K562 (cell line): ENCODE measurements around the gene ZNF821. TPM values are rescaled to one million over a fixed set of nuclear protein-coding genes. Genes with fewer than 3 reads are reported as not detected.

Experiments
- ATAC-seq: fragments of 200-7000 bp; cut with Tn5 transposase; 3 replicates; pipeline ENCODE4 v1.9.1; 2020; ENCODE audit warnings: moderate library complexity
- BruUV-seq: library from RNA; stranded (reverse); fragments of 400-500 nt; replicated peaks from 2 replicates; lab custom pipeline; 2021; lab: Mats Ljungman, UMichigan
- CTCF ChIA-PET: fragments of 300-600 bp; formaldehyde crosslinking; extraction: SDS; loops from one replicate; lab custom pipeline; 2021; ENCODE audit warnings: low intra/inter-chr PET ratio; lab: Yijun Ruan, JAX
- POLR2A ChIA-PET: fragments of 300-600, 350-650 bp; sonication (Branson Sonifier 250); formaldehyde crosslinking; extraction: SDS; loops from one replicate; lab custom pipeline; 2021; ENCODE audit warnings: antibody characterized with exemption, inconsistent platforms; lab: Yijun Ruan, JAX
- DNase-seq, 4 experiments: peaks; one replicate each; pipeline versions ENCODE4 v3.0.0 to v3.0.0-alpha.2; 2011 to 2018; ENCODE audit warnings: low spot score in 3 of 4, mixed read lengths in 3 of 4; ENCODE audit errors: extremely low read depth in 1 of 4
- FAIRE-seq: peaks from 2 replicates; lab custom pipeline; 2011; peaks lifted over from hg19 to GRCh38; lab: Jason Lieb, UNC
- H2AFZ ChIP-seq: 2 replicates; pipeline ENCODE4 v1.6.0; 2011; ENCODE audit warnings: low read depth, low read length, control low read depth, inconsistent platforms
- H3K27ac ChIP-seq: fragments of 200-600 bp; 3 replicates; pipeline ENCODE4 v1.8.0; 2011; ENCODE audit warnings: low read depth, mild to moderate bottlenecking, control low read depth, inconsistent platforms, low read length, moderate library complexity, mixed read lengths; ENCODE audit errors: extremely low read depth
- H3K27me3 ChIP-seq, 2 experiments: fragments of 300-600 bp in 1 of 2; 2 replicates in 1 of 2; 3 replicates in 1 of 2; pipeline versions ENCODE4 v1.6.0 to v1.8.0; 2011; ENCODE audit warnings: inconsistent platforms in 2 of 2, low read length in 2 of 2, mild to moderate bottlenecking in 1 of 2, mixed read lengths in 1 of 2, moderate library complexity in 1 of 2; ENCODE audit not compliant: control insufficient read depth in 2 of 2, insufficient read depth in 2 of 2
- H3K36me3 ChIP-seq: fragments of 300-600 bp; 3 replicates; pipeline ENCODE4 v1.8.0; 2011; ENCODE audit warnings: mild to moderate bottlenecking, low read length, inconsistent platforms; ENCODE audit not compliant: control insufficient read depth, insufficient read depth
- H3K4me1 ChIP-seq, 2 experiments: fragments of 200-600 bp in 1 of 2; replicated peaks in 1 of 2; 2 replicates in 1 of 2; 3 replicates in 1 of 2; pipeline versions ENCODE4 v1.5.1 to v1.8.0; 2011; ENCODE audit warnings: inconsistent platforms in 2 of 2, low read length in 2 of 2, mild to moderate bottlenecking in 1 of 2, mixed read lengths in 1 of 2, moderate library complexity in 1 of 2; ENCODE audit not compliant: control insufficient read depth in 2 of 2, insufficient read depth in 2 of 2
- H3K4me2 ChIP-seq: 2 replicates; pipeline ENCODE4 v1.6.1; 2011; ENCODE audit warnings: low read length, control low read depth, inconsistent platforms, mixed read lengths; ENCODE audit not compliant: insufficient read depth
- H3K4me3 ChIP-seq: fragments of 200-600 bp; sonication (generic), shearing (Covaris generic); 2 replicates; pipeline ENCODE4 v1.5.1; 2016; ENCODE audit warnings: control low read depth, inconsistent platforms
- H3K79me2 ChIP-seq: fragments of 200-600 bp; 3 replicates; pipeline ENCODE4 v1.8.0; 2011; ENCODE audit warnings: low read length, inconsistent platforms; ENCODE audit not compliant: control insufficient read depth, insufficient read depth
- H3K9ac ChIP-seq, 2 experiments: 2 replicates each; pipeline versions ENCODE4 v1.6.0 to v1.6.1; 2011; ENCODE audit warnings: low read depth in 2 of 2, low read length in 2 of 2, control low read depth in 1 of 2, inconsistent platforms in 1 of 2, mild to moderate bottlenecking in 1 of 2, mixed read lengths in 1 of 2; ENCODE audit not compliant: insufficient read depth in 1 of 2
- H3K9me1 ChIP-seq: one replicate; pipeline ENCODE4 v1.6.0; 2011; ENCODE audit warnings: inconsistent platforms, mild to moderate bottlenecking, low read length, moderate library complexity; ENCODE audit not compliant: control insufficient read depth, insufficient read depth
- H3K9me3 ChIP-seq: replicated peaks from 2 replicates; pipeline ENCODE4 v1.5.1; 2011; ENCODE audit warnings: low read depth, low read length, inconsistent platforms; ENCODE audit not compliant: control insufficient read depth, insufficient read depth
- H4K20me1 ChIP-seq: replicated peaks from 2 replicates; pipeline ENCODE4 v1.6.1; 2011; ENCODE audit warnings: low read length, inconsistent platforms, mixed read lengths; ENCODE audit not compliant: control insufficient read depth, insufficient read depth
- ARID1B ChIP-seq: fragments of 450-650 bp; IDR thresholded peaks from 2 replicates; pipeline ENCODE4 v1.6.1; 2016; ENCODE audit warnings: antibody characterized with exemption, mild to moderate bottlenecking, inconsistent platforms
- ATF7 ChIP-seq: fragments of 450-650 bp; IDR thresholded peaks from 2 replicates; pipeline ENCODE4 v1.7.1; 2014; ENCODE audit warnings: mild to moderate bottlenecking, moderate library complexity
- CEBPB ChIP-seq: fragments of 450-650 bp; IDR thresholded peaks from 2 replicates; pipeline ENCODE4 v1.6.1; 2016; ENCODE audit warnings: missing genetic modification characterization, missing compliant biosample characterization
- CEBPG ChIP-seq, 3 experiments: fragments of 200-800 bp in 1 of 3; sonication (Bioruptor generic) in 1 of 3; sonication (generic) in 1 of 3; formaldehyde crosslinking in 1 of 3; IDR thresholded peaks in 2 of 3; conservative IDR thresholded peaks in 1 of 3; 2 replicates each; pipeline versions ENCODE4 v1.6.1 to v1.8.0; 2016 to 2022; ENCODE audit warnings: missing compliant biosample characterization in 2 of 3, missing genetic modification characterization in 2 of 3, mild to moderate bottlenecking in 1 of 3, missing genetic modification reagents in 1 of 3
- FOXA3 ChIP-seq, 2 experiments: fragments of 450-650 bp in 1 of 2; sonication (generic) in 1 of 2; formaldehyde crosslinking; IDR thresholded peaks in 1 of 2; conservative IDR thresholded peaks in 1 of 2; 2 replicates each; pipeline versions ENCODE4 v1.4.0 to v1.8.0; 2020 to 2022; ENCODE audit warnings: mild to moderate bottlenecking in 2 of 2, missing genetic modification reagents in 1 of 2
- ILK ChIP-seq: fragments of 450-650 bp; IDR thresholded peaks from 2 replicates; pipeline ENCODE4 v1.6.1; 2016; ENCODE audit warnings: missing genetic modification characterization, low read depth, mild to moderate bottlenecking, missing compliant biosample characterization, moderate library complexity, borderline replicate concordance
- JUND ChIP-seq, 2 experiments: IDR thresholded peaks; 2 replicates in 1 of 2; 3 replicates in 1 of 2; pipeline ENCODE4 v1.6.1; 2011; ENCODE audit warnings: borderline replicate concordance in 2 of 2, low read depth in 2 of 2, low read length in 2 of 2, improper control_type of control experiment in 1 of 2, missing biosample characterization in 1 of 2, missing genetic modification characterization in 1 of 2, missing genetic modification reagents in 1 of 2
- MEIS2 ChIP-seq: fragments of 450-650 bp; IDR thresholded peaks from 2 replicates; pipeline ENCODE4 v1.6.1; 2014; ENCODE audit warnings: mild to moderate bottlenecking; ENCODE audit not compliant: partially characterized antibody
- RFX7 ChIP-seq: fragments of 250-450 bp; sonication (Bioruptor Pico); IDR thresholded peaks from 2 replicates; pipeline ENCODE4 v1.5.1; 2021; ENCODE audit warnings: mild to moderate bottlenecking
- TAF1 ChIP-seq: IDR thresholded peaks from 2 replicates; pipeline ENCODE4 v1.6.1; 2011; ENCODE audit warnings: mild to moderate bottlenecking, low read length, moderate library complexity; ENCODE audit not compliant: insufficient read depth, control insufficient read depth, severe bottlenecking; ENCODE audit errors: extremely low read depth
- ZSCAN32 ChIP-seq: fragments of 450-650 bp; formaldehyde crosslinking; IDR thresholded peaks from 2 replicates; pipeline ENCODE4 v1.4.0; 2020; ENCODE audit warnings: mild to moderate bottlenecking, moderate library complexity
- WGBS: fragments of 100-300 bp; shearing (Covaris generic); methylation state at CpG from one replicate; pipeline ENCODE4 v1.1.6; 2016; ENCODE audit warnings: low coverage, mixed read lengths; ENCODE audit not compliant: insufficient coverage; ENCODE audit errors: missing lambda C conversion rate; 5-methylcytosine and 5-hydroxymethylcytosine counted together
- in situ Hi-C: fragments of 300-500 bp; cut with MboI; formaldehyde crosslinking; loops from 4 replicates; pipeline ENCODE4 v1.15.0; 2018; ENCODE audit warnings: inconsistent platforms, mixed read lengths
- intact Hi-C: fragments of 100-400 bp; cut with micrococcal nuclease; formaldehyde crosslinking; loops from 2 replicates; pipeline ENCODE4 v1.14.2; 2022
- polyA plus RNA-seq, 8 experiments: library from polyadenylated mRNA; depleted of rRNA in 4 of 8; stranded (reverse) in 5 of 8; unstranded in 3 of 8; fragments of >200 nt; fragmentation: Nextera tagmentation in 2 of 8; fragmentation: Illumina TruSeq in 1 of 8; extraction: Ambion mirVana in 2 of 8; extraction: Trizol in 1 of 8; gene quantifications; 2 replicates each; pipeline versions ENCODE4 v1.2.1 to v1.2.3, GENCODE V29; 2011 to 2014; ENCODE audit warnings: inconsistent platforms in 1 of 8, missing spikeins in 1 of 8
- total RNA-seq, 7 experiments: library from RNA; depleted of rRNA in 6 of 7; stranded (reverse); fragments of >200 nt in 6 of 7; fragmentation: Illumina TruSeq in 2 of 7; extraction: Trizol in 2 of 7; gene quantifications; 2 replicates each; pipeline versions ENCODE4 v1.2.1 to v1.2.3, GENCODE V29; 2011 to 2021; ENCODE audit warnings: low replicate concordance in 1 of 7
- TF ChIP-seq, protein P1 (sequence below), 2 experiments: fragments of 450-650 bp in 1 of 2; sonication (generic) in 1 of 2; formaldehyde crosslinking in 1 of 2; IDR thresholded peaks in 1 of 2; conservative IDR thresholded peaks in 1 of 2; 2 replicates each; pipeline versions ENCODE4 v1.6.1 to v1.8.1; 2016 to 2023; ENCODE audit warnings: mild to moderate bottlenecking in 2 of 2, moderate library complexity in 2 of 2, inconsistent platforms in 1 of 2, missing genetic modification reagents in 1 of 2
- TF ChIP-seq, protein P2 (sequence below): fragments of 450-650 bp; formaldehyde crosslinking; IDR thresholded peaks from 2 replicates; pipeline ENCODE4 v1.4.0; 2022; ENCODE audit warnings: mild to moderate bottlenecking, moderate library complexity
- TF ChIP-seq, protein P3 (sequence below): fragments of 450-650 bp; formaldehyde crosslinking; IDR thresholded peaks from 2 replicates; pipeline ENCODE4 v1.4.0; 2020; ENCODE audit warnings: mild to moderate bottlenecking, moderate library complexity
- TF ChIP-seq, protein P4 (sequence below): fragments of 450-650 bp; IDR thresholded peaks from 2 replicates; pipeline ENCODE4 v1.6.1; 2016; ENCODE audit warnings: missing biosample characterization, missing genetic modification characterization

ZNF821 gene
- total and polyA plus RNA-seq, 9 of the 15 experiments (the other 6 are each of a cell fraction or from before 2014, with no cell fraction given): 0.38 to 5.6 (median 3.6) TPM

DNA sequence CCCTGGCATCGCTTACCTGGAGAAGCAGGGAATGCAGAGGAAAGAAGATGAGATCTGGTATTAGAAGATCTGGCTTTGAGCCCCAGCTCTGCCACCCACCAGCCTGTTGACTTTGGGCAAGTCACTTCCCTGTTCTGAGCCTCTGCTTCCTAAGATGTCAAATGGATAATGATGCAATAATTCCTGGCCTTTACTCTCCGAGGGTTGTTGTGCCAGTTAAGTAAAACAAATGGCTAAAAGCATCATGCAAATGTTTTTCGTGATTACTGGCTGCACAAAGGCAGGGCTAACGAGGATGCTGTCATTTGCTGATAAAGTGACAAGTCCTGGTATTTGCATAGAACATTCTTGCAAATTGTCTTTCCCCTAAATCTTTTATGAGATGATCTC is 1.3 kb upstream of the ZNF821 start:
- intact Hi-C loops (no loop called here), in situ Hi-C loops (no loop called here)
- no peaks in the 10 kb centered on the region for H3K9me3 ChIP-seq
- WGBS: 25% methylated on average over 4 of the region's 4 CpGs
- no peaks in the 10 kb centered on the region for H3K36me3 ChIP-seq
- H3K9me1 ChIP-seq: no peaks in the 10 kb centered on the region
- CTCF ChIA-PET: no interaction called here
- no peak overlapping the region for H3K4me3 ChIP-seq
- peak overlapping the region; percentile 26; the same call in 1 of the 2 replicates for H3K4me2 ChIP-seq
- peaks cover 7% of the 10 kb centered on the region for H4K20me1 ChIP-seq
- POLR2A ChIA-PET: interaction anchor here (1.5 to 1.8 kb wide), 2 partner anchors 9 to 12 kb away, joined by 5 to 7 read pairs; partner anchors contain the start of gene IST1
- FAIRE-seq: peak; percentile 40
- H3K27ac ChIP-seq: no peak overlapping the region
- H3K9ac ChIP-seq: no peak overlapping the region
- DNase-seq: peak in 1 of 4 experiments; percentile 11
- peak overlapping the region; percentile 20 for H2AFZ ChIP-seq
- peaks cover 13 to 26% of the 10 kb centered on the region in 2 experiments; a peak in 4 of 5 replicates for H3K4me1 ChIP-seq
- no peaks in the 10 kb centered on the region for H3K79me2 ChIP-seq
- ATAC-seq: no peak
- H3K27me3 ChIP-seq: no peaks in the 10 kb centered on the region
- BruUV-seq: no TSS peak
- TF ChIP-seq, protein P1, sequence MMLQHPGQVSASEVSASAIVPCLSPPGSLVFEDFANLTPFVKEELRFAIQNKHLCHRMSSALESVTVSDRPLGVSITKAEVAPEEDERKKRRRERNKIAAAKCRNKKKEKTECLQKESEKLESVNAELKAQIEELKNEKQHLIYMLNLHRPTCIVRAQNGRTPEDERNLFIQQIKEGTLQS (IDR thresholded peaks at IDR 0.05): peak; percentile 92
- TF ChIP-seq, protein P1 (CRISPR knock-in tag; conservative IDR thresholded peaks at IDR 0.05): no peak
- TF ChIP-seq ILK: no peak
- peak; percentile 22; the same call in 1 of the 2 replicates for TF ChIP-seq JUND (IDR thresholded peaks at IDR 0.05; ENCODE audit: borderline replicate concordance, low read depth, low read length)
- 0 out of 3 replicates have a peak, but pooled peaks have one; percentile 25 for TF ChIP-seq JUND (tag; IDR thresholded peaks at IDR 0.05; ENCODE audit: borderline replicate concordance, low read depth, low read length)
- no peak for TF ChIP-seq TAF1
- TF ChIP-seq ATF7: peak; percentile 59; the same call in 1 of the 2 replicates
- TF ChIP-seq RFX7 (CRISPR knock-in tag): no peak
- peak; percentile 35 for TF ChIP-seq MEIS2
- 0 out of 2 replicates have a peak, but pooled peaks have one; percentile 18 for TF ChIP-seq ARID1B
- TF ChIP-seq, protein P2, sequence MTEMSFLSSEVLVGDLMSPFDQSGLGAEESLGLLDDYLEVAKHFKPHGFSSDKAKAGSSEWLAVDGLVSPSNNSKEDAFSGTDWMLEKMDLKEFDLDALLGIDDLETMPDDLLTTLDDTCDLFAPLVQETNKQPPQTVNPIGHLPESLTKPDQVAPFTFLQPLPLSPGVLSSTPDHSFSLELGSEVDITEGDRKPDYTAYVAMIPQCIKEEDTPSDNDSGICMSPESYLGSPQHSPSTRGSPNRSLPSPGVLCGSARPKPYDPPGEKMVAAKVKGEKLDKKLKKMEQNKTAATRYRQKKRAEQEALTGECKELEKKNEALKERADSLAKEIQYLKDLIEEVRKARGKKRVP (CRISPR knock-in tag): peak; percentile 60; the same call in 1 of the 2 replicates
- no peak for TF ChIP-seq FOXA3 (CRISPR knock-in tag; conservative IDR thresholded peaks at IDR 0.05 in 1 of 2, IDR thresholded peaks at IDR 0.05 in 1 of 2)
- TF ChIP-seq, protein P3, sequence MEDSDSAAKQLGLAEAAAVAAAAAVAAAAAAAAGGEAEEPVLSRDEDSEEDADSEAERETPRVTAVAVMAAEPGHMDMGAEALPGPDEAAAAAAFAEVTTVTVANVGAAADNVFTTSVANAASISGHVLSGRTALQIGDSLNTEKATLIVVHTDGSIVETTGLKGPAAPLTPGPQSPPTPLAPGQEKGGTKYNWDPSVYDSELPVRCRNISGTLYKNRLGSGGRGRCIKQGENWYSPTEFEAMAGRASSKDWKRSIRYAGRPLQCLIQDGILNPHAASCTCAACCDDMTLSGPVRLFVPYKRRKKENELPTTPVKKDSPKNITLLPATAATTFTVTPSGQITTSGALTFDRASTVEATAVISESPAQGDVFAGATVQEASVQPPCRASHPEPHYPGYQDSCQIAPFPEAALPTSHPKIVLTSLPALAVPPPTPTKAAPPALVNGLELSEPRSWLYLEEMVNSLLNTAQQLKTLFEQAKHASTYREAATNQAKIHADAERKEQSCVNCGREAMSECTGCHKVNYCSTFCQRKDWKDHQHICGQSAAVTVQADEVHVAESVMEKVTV (CRISPR knock-in tag): no peak
- TF ChIP-seq ZSCAN32: peak; percentile 71; the same call in 1 of the 2 replicates
- TF ChIP-seq, protein P4, sequence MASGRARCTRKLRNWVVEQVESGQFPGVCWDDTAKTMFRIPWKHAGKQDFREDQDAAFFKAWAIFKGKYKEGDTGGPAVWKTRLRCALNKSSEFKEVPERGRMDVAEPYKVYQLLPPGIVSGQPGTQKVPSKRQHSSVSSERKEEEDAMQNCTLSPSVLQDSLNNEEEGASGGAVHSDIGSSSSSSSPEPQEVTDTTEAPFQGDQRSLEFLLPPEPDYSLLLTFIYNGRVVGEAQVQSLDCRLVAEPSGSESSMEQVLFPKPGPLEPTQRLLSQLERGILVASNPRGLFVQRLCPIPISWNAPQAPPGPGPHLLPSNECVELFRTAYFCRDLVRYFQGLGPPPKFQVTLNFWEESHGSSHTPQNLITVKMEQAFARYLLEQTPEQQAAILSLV: 0 out of 2 replicates have a peak, but pooled peaks have one; percentile 56
- peak; percentile 76 for TF ChIP-seq CEBPB (tag)
- TF ChIP-seq CEBPG (CRISPR knock-in tag; IDR thresholded peaks at IDR 0.05): peak; percentile 84
- peak; percentile 76 to 82; a peak in 3 of 4 replicates for TF ChIP-seq CEBPG (tag; conservative IDR thresholded peaks at IDR 0.05 in 1 of 2, IDR thresholded peaks at IDR 0.05 in 1 of 2)
